Transverse colon (tissue), 4 donors: ENCODE measurements around the gene MYH13.

Experiments
- CTCF ChIP-seq, 5 experiments: fragments of 200-600 bp in 3 of 5; fragments of 450-650 bp in 2 of 5; sonication (generic) in 3 of 5; IDR thresholded peaks; 1 replicate in 2 of 5; 2 replicates in 3 of 5; pipeline ENCODE4 v1.5.1; 2016 to 2017; ENCODE audit warnings: antibody characterized with exemption in 5 of 5, inconsistent platforms in 3 of 5, mild to moderate bottlenecking in 2 of 5, moderate library complexity in 1 of 5
- EP300 ChIP-seq: sonication (generic); formaldehyde crosslinking; IDR thresholded peaks from one replicate; pipeline ENCODE4 v1.6.1; 2017; ENCODE audit warnings: antibody characterized with exemption, low read depth
- POLR2A ChIP-seq: fragments of 450-650 bp; IDR thresholded peaks from one replicate; pipeline ENCODE4 v1.6.1; 2016; ENCODE audit warnings: antibody characterized with exemption, mild to moderate bottlenecking, moderate library complexity
- POLR2AphosphoS5 ChIP-seq, 3 donors: sonication (generic); formaldehyde crosslinking; IDR thresholded peaks; one replicate each; pipeline ENCODE4 v1.6.1; 2016; ENCODE audit warnings: antibody characterized with exemption in 3 of 3

DNA sequence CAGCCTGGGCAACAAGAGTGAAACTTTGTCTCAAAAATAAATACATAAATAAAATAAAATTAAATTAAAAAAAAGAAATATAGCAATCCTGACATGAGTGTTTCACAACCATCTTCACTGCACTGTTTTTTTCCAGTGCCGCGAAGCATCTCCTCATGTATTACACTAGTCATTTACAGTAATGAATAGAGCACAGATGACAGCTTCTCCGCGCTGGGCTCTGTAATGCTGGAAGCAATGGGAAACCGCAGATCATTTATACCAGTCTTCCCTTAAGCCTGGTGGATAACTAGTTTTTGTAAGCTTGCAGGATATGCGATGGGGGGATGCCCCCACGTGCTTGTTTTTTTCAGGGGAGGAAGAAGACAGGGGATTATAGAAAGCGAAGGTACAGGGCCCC, 86.9 kb downstream of the MYH13 start:
- TF ChIP-seq CTCF (IDR thresholded peaks at IDR 0.05) (no peak), EP300 (no peak), POLR2AphosphoS5 (IDR thresholded peaks at IDR 0.05) (no peak), POLR2A (no peak)
